K562 (cell line): ENCODE data around the gene ADIPOR1. TPM values are rescaled to one million over a fixed set of nuclear protein-coding genes. Genes with fewer than 3 reads are reported as not detected.

ENCODE experiments used
- CCNT2 ChIP-seq: IDR thresholded peaks from 2 replicates; pipeline ENCODE4 v1.6.1; 2011; ENCODE audit warnings: borderline replicate concordance, low read depth, mild to moderate bottlenecking, moderate library complexity, mixed read lengths, low read length; ENCODE audit not compliant: insufficient read length; ENCODE audit errors: extremely low read depth
- CEBPG ChIP-seq, 3 experiments: fragments of 200-800 bp in 1 of 3; sonication (Bioruptor generic) in 1 of 3; sonication (generic) in 1 of 3; formaldehyde crosslinking in 1 of 3; IDR thresholded peaks in 2 of 3; conservative IDR thresholded peaks in 1 of 3; 2 replicates each; pipeline versions ENCODE4 v1.6.1 to v1.8.0; 2016 to 2022; ENCODE audit warnings: missing compliant biosample characterization in 2 of 3, missing genetic modification characterization in 2 of 3, mild to moderate bottlenecking in 1 of 3, missing genetic modification reagents in 1 of 3
- ELF1 ChIP-seq: fragments of 200-800 bp; sonication (Bioruptor generic); IDR thresholded peaks from 2 replicates; pipeline ENCODE4 v1.6.1; 2016; ENCODE audit warnings: missing genetic modification characterization, missing compliant biosample characterization
- SIX5 ChIP-seq, 2 experiments: IDR thresholded peaks; 2 replicates each; pipeline ENCODE4 v1.6.1; 2011; ENCODE audit warnings: low read length in 2 of 2, borderline replicate concordance in 1 of 2, low read depth in 1 of 2, mild to moderate bottlenecking in 1 of 2, moderate library complexity in 1 of 2; ENCODE audit not compliant: insufficient read depth in 1 of 2
- U2AF2 ChIP-seq: fragments of 200-400 bp; formaldehyde crosslinking; optimal IDR thresholded peaks from 2 replicates; pipeline ENCODE3; 2017; ENCODE audit warnings: low read depth, mild to moderate bottlenecking, low read length
- polyA plus RNA-seq, 8 experiments: library from polyadenylated mRNA; depleted of rRNA in 4 of 8; stranded (reverse) in 5 of 8; unstranded in 3 of 8; fragments of >200 nt; fragmentation: Nextera tagmentation in 2 of 8; fragmentation: Illumina TruSeq in 1 of 8; extraction: Ambion mirVana in 2 of 8; extraction: Trizol in 1 of 8; gene quantifications; 2 replicates each; pipeline versions ENCODE4 v1.2.1 to v1.2.3, GENCODE V29; 2011 to 2014; ENCODE audit warnings: inconsistent platforms in 1 of 8, missing spikeins in 1 of 8
- total RNA-seq, 7 experiments: library from RNA; depleted of rRNA in 6 of 7; stranded (reverse); fragments of >200 nt in 6 of 7; fragmentation: Illumina TruSeq in 2 of 7; extraction: Trizol in 2 of 7; gene quantifications; 2 replicates each; pipeline versions ENCODE4 v1.2.1 to v1.2.3, GENCODE V29; 2011 to 2021; ENCODE audit warnings: low replicate concordance in 1 of 7
- TF ChIP-seq, protein P1 (sequence below): fragments of 250-450 bp; sonication (Bioruptor Pico); IDR thresholded peaks from 2 replicates; pipeline ENCODE4 v1.5.0; 2021; ENCODE audit warnings: mild to moderate bottlenecking, borderline replicate concordance
- TF ChIP-seq, protein P2 (sequence below): fragments of 200-600 bp; sonication (generic); IDR thresholded peaks from one replicate; pipeline ENCODE4 v1.6.1; 2012; ENCODE audit warnings: mild to moderate bottlenecking, low read depth, low read length, inconsistent platforms
- TF ChIP-seq, protein P3 (sequence below), 2 experiments: fragments of 450-650 bp; conservative IDR thresholded peaks; 2 replicates each; pipeline ENCODE4 v1.6.1; 2017; ENCODE audit warnings: mild to moderate bottlenecking in 2 of 2, moderate library complexity in 2 of 2

Gene ADIPOR1
- total and polyA plus RNA-seq, 9 of the 15 experiments (the other 6 are each of a cell fraction or from before 2014, with no cell fraction given), result 29.0 to 217 (median 100) TPM

DNA sequence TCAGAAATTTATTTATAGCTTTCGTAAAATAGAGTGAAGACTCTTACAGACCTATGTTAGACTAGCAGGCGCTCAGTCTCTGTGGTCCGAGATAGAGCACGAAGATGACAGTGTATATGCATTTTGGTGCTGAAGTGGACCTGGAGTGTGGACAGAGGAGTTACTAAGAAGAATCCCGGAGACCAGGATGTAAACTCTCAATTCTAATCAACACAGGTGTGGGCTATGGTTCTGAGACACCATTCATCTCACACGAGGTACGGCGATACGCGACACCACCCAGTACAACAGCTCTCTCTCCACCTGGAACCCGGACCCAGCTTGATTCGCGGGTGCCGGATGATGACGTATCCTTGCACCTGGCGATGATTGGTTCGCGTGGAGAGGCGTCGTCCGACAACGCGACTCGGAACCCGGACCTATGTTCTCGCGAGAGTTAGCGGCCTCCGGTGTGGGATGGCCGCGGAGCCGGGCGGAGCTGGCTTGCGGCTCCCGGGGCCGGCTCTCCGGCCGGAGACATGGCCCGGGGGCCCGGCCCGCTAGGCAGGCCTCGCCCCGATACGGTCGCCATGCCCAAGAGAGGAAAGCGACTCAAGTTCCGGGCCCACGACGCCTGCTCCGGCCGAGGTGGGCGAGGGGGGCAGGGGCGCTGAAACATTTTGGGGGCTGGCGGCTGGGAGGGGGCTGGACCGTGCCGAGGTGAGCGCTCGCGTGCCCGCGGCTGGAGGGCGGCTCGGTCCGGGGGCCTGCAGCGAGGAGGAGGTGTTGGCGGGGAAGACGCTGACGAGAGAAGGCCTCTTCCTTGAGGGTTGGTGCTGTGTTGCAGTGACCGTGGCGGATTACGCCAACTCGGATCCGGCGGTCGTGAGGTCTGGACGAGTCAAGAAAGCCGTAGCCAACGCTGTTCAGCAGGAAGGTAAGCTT, 49.1 kb upstream of the ADIPOR1 start, which contains the start of gene TMEM183A (continued):
- peak; percentile 54 for TF ChIP-seq CCNT2
- TF ChIP-seq U2AF2, result no peak
- TF ChIP-seq, protein P1, sequence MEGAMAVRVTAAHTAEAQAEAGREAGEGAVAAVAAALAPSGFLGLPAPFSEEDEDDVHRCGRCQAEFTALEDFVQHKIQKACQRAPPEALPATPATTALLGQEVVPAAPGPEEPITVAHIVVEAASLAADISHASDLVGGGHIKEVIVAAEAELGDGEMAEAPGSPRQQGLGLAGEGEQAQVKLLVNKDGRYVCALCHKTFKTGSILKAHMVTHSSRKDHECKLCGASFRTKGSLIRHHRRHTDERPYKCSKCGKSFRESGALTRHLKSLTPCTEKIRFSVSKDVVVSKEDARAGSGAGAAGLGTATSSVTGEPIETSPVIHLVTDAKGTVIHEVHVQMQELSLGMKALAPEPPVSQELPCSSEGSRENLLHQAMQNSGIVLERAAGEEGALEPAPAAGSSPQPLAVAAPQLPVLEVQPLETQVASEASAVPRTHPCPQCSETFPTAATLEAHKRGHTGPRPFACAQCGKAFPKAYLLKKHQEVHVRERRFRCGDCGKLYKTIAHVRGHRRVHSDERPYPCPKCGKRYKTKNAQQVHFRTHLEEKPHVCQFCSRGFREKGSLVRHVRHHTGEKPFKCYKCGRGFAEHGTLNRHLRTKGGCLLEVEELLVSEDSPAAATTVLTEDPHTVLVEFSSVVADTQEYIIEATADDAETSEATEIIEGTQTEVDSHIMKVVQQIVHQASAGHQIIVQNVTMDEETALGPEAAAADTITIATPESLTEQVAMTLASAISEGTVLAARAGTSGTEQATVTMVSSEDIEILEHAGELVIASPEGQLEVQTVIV (CRISPR knock-in tag), result no peak
- TF ChIP-seq, protein P2, sequence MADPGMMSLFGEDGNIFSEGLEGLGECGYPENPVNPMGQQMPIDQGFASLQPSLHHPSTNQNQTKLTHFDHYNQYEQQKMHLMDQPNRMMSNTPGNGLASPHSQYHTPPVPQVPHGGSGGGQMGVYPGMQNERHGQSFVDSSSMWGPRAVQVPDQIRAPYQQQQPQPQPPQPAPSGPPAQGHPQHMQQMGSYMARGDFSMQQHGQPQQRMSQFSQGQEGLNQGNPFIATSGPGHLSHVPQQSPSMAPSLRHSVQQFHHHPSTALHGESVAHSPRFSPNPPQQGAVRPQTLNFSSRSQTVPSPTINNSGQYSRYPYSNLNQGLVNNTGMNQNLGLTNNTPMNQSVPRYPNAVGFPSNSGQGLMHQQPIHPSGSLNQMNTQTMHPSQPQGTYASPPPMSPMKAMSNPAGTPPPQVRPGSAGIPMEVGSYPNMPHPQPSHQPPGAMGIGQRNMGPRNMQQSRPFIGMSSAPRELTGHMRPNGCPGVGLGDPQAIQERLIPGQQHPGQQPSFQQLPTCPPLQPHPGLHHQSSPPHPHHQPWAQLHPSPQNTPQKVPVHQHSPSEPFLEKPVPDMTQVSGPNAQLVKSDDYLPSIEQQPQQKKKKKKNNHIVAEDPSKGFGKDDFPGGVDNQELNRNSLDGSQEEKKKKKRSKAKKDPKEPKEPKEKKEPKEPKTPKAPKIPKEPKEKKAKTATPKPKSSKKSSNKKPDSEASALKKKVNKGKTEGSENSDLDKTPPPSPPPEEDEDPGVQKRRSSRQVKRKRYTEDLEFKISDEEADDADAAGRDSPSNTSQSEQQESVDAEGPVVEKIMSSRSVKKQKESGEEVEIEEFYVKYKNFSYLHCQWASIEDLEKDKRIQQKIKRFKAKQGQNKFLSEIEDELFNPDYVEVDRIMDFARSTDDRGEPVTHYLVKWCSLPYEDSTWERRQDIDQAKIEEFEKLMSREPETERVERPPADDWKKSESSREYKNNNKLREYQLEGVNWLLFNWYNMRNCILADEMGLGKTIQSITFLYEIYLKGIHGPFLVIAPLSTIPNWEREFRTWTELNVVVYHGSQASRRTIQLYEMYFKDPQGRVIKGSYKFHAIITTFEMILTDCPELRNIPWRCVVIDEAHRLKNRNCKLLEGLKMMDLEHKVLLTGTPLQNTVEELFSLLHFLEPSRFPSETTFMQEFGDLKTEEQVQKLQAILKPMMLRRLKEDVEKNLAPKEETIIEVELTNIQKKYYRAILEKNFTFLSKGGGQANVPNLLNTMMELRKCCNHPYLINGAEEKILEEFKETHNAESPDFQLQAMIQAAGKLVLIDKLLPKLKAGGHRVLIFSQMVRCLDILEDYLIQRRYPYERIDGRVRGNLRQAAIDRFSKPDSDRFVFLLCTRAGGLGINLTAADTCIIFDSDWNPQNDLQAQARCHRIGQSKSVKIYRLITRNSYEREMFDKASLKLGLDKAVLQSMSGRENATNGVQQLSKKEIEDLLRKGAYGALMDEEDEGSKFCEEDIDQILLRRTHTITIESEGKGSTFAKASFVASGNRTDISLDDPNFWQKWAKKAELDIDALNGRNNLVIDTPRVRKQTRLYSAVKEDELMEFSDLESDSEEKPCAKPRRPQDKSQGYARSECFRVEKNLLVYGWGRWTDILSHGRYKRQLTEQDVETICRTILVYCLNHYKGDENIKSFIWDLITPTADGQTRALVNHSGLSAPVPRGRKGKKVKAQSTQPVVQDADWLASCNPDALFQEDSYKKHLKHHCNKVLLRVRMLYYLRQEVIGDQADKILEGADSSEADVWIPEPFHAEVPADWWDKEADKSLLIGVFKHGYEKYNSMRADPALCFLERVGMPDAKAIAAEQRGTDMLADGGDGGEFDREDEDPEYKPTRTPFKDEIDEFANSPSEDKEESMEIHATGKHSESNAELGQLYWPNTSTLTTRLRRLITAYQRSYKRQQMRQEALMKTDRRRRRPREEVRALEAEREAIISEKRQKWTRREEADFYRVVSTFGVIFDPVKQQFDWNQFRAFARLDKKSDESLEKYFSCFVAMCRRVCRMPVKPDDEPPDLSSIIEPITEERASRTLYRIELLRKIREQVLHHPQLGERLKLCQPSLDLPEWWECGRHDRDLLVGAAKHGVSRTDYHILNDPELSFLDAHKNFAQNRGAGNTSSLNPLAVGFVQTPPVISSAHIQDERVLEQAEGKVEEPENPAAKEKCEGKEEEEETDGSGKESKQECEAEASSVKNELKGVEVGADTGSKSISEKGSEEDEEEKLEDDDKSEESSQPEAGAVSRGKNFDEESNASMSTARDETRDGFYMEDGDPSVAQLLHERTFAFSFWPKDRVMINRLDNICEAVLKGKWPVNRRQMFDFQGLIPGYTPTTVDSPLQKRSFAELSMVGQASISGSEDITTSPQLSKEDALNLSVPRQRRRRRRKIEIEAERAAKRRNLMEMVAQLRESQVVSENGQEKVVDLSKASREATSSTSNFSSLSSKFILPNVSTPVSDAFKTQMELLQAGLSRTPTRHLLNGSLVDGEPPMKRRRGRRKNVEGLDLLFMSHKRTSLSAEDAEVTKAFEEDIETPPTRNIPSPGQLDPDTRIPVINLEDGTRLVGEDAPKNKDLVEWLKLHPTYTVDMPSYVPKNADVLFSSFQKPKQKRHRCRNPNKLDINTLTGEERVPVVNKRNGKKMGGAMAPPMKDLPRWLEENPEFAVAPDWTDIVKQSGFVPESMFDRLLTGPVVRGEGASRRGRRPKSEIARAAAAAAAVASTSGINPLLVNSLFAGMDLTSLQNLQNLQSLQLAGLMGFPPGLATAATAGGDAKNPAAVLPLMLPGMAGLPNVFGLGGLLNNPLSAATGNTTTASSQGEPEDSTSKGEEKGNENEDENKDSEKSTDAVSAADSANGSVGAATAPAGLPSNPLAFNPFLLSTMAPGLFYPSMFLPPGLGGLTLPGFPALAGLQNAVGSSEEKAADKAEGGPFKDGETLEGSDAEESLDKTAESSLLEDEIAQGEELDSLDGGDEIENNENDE, result no peak
- TF ChIP-seq, protein P3, sequence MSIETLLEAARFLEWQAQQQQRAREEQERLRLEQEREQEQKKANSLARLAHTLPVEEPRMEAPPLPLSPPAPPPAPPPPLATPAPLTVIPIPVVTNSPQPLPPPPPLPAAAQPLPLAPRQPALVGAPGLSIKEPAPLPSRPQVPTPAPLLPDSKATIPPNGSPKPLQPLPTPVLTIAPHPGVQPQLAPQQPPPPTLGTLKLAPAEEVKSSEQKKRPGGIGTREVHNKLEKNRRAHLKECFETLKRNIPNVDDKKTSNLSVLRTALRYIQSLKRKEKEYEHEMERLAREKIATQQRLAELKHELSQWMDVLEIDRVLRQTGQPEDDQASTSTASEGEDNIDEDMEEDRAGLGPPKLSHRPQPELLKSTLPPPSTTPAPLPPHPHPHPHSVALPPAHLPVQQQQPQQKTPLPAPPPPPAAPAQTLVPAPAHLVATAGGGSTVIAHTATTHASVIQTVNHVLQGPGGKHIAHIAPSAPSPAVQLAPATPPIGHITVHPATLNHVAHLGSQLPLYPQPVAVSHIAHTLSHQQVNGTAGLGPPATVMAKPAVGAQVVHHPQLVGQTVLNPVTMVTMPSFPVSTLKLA (conservative IDR thresholded peaks at IDR 0.05), result peak; percentile 81 to 90
- TF ChIP-seq SIX5 (IDR thresholded peaks at IDR 0.05; ENCODE audit: borderline replicate concordance in 1 of 2, insufficient read depth in 1 of 2, low read depth in 1 of 2, low read length in 2 of 2), result peak; percentile 14 to 16; a peak in 2 of 4 replicates
- TF ChIP-seq CEBPG (CRISPR knock-in tag; IDR thresholded peaks at IDR 0.05), result peak; percentile 34; the same call in 1 of the 2 replicates
- peak in 1 of 2 experiments; percentile 47; a peak in 1 of 4 replicates for TF ChIP-seq CEBPG (tag; conservative IDR thresholded peaks at IDR 0.05 in 1 of 2, IDR thresholded peaks at IDR 0.05 in 1 of 2)
- peak; percentile 43; the same call in 1 of the 2 replicates for TF ChIP-seq ELF1
